OCI-LY1 (cell line): ENCODE results near the gene DIRAS1.

Experiments
- H2AFZ ChIP-seq: fragments of 200-600 bp; sonication (generic), shearing (Covaris generic); 2 replicates; pipeline ENCODE4 v1.6.0; 2014; ENCODE audit warnings: antibody characterized with exemption, mild to moderate bottlenecking, low read length
- H3F3A ChIP-seq: fragments of 200-600 bp; sonication (generic), shearing (Covaris generic); 2 replicates; pipeline ENCODE4 v1.6.0; 2014; ENCODE audit warnings: mild to moderate bottlenecking, antibody characterized with exemption, low read length, moderate library complexity; ENCODE audit not compliant: insufficient read depth
- H3K27ac ChIP-seq: fragments of 200-600 bp; sonication (generic); 2 replicates; pipeline ENCODE4 v1.5.1; 2014; ENCODE audit warnings: low read length, mixed run types, mild to moderate bottlenecking, low read depth; ENCODE audit not compliant: poor library complexity, severe bottlenecking
- H3K27me3 ChIP-seq: fragments of 200-600 bp; sonication (generic); 2 replicates; pipeline ENCODE4 v1.6.0; 2014; ENCODE audit warnings: antibody characterized with exemption, mild to moderate bottlenecking, low read length, moderate library complexity; ENCODE audit not compliant: insufficient read depth
- H3K36me3 ChIP-seq: fragments of 200-600 bp; sonication (generic); 2 replicates; pipeline ENCODE4 v1.6.1; 2014; ENCODE audit warnings: mild to moderate bottlenecking, antibody characterized with exemption, low read length, moderate library complexity, mixed read lengths; ENCODE audit not compliant: insufficient read depth
- H3K4me1 ChIP-seq: fragments of 200-600 bp; sonication (generic); 2 replicates; pipeline ENCODE4 v1.5.1; 2014; ENCODE audit warnings: mild to moderate bottlenecking, low read length, moderate library complexity; ENCODE audit not compliant: insufficient read depth, severe bottlenecking
- H3K4me2 ChIP-seq: fragments of 200-600 bp; sonication (generic), shearing (Covaris generic); 2 replicates; pipeline ENCODE4 v1.6.1; 2014; ENCODE audit warnings: low read length
- H3K4me3 ChIP-seq: fragments of 200-600 bp; sonication (generic); 2 replicates; pipeline ENCODE4 v1.5.1; 2014; ENCODE audit warnings: low read length, low read depth, mild to moderate bottlenecking, mixed read lengths; ENCODE audit not compliant: poor library complexity, severe bottlenecking
- H3K79me2 ChIP-seq: fragments of 200-600 bp; shearing (Covaris generic); 2 replicates; pipeline ENCODE4 v1.6.1; 2016; ENCODE audit warnings: mixed run types, low read length, mixed read lengths; ENCODE audit not compliant: insufficient read depth
- H3K9ac ChIP-seq: fragments of 200-600 bp; sonication (generic), shearing (Covaris generic); 2 replicates; pipeline ENCODE4 v1.6.1; 2014; ENCODE audit warnings: mild to moderate bottlenecking, low read length, mixed read lengths
- H3K9me2 ChIP-seq: fragments of 200-600 bp; sonication (generic), shearing (Covaris generic); 2 replicates; pipeline ENCODE4 v1.6.1; 2014; ENCODE audit warnings: low read depth, mild to moderate bottlenecking, low read length, mixed read lengths
- H3K9me3 ChIP-seq: fragments of 200-600 bp; shearing (Covaris generic); 2 replicates; pipeline ENCODE4 v1.6.1; 2014; ENCODE audit warnings: low read length, mixed read lengths
- H4K20me1 ChIP-seq: fragments of 200-600 bp; sonication (generic), shearing (Covaris generic); 2 replicates; pipeline ENCODE4 v1.6.0; 2016; ENCODE audit warnings: mild to moderate bottlenecking, low read length; ENCODE audit not compliant: insufficient read depth
- EZH2 ChIP-seq: fragments of 200-600 bp; sonication (generic), shearing (Covaris generic); IDR thresholded peaks from 2 replicates; pipeline ENCODE4 v1.8.0; 2017; ENCODE audit warnings: borderline replicate concordance, mixed run types, mild to moderate bottlenecking, antibody characterized with exemption, low read length, moderate library complexity, mixed read lengths
- TF ChIP-seq, protein P1 (sequence below): fragments of 200-600 bp; sonication (generic), shearing (Covaris generic); IDR thresholded peaks from 2 replicates; pipeline ENCODE4 v1.5.1; 2017; ENCODE audit warnings: mild to moderate bottlenecking, antibody characterized with exemption, low read length, moderate library complexity, mixed read lengths

The DIRAS1 gene

DNA sequence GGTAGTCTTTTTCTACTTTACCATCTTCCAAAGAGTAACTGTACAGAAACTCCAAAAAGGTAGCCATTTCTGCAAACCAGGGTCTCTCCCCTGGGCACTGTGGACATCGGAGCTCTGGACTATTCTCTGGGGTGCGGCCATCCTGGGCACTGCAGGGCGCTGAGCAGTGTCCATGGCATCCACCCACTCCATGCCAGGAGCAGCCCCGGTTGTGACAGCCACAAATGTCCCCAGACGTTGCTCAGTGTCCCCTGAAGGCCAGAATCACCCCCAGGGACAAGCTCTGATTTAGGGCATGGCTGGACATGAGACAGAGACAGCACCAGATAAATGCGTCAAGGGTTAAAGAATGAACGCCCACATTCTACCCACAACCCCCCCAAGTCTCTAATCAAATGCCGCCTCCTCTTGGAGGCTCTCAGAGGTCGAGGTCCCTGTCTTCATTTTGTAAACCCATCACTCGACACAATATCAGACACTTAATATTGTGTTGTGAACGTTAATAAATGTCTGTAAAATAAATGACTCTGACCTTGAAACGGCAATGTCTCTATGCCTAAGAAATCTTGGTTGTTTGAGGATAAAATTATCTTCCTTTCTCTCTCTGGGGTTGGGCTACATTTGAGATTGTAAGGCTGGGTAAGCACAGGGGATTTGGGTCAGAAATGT is 27.5 kb downstream of the DIRAS1 start:
- no peak overlapping the region for H3K27ac ChIP-seq
- peaks cover 6% of the 10 kb centered on the region for H3K4me1 ChIP-seq
- H3K4me3 ChIP-seq, result no peak overlapping the region
- H3K9me2 ChIP-seq, result no peaks in the 10 kb centered on the region
- no peak overlapping the region for H3K4me2 ChIP-seq
- no peaks in the 10 kb centered on the region for H3K27me3 ChIP-seq
- H2AFZ ChIP-seq, result no peak overlapping the region
- no peaks in the 10 kb centered on the region for H4K20me1 ChIP-seq
- H3K9me3 ChIP-seq, result no peaks in the 10 kb centered on the region
- H3F3A ChIP-seq, result 0 out of 2 replicates have a peak, but pooled peaks cover 1% of the 10 kb centered on the region
- no peak for TF ChIP-seq EZH2
- TF ChIP-seq, protein P1, sequence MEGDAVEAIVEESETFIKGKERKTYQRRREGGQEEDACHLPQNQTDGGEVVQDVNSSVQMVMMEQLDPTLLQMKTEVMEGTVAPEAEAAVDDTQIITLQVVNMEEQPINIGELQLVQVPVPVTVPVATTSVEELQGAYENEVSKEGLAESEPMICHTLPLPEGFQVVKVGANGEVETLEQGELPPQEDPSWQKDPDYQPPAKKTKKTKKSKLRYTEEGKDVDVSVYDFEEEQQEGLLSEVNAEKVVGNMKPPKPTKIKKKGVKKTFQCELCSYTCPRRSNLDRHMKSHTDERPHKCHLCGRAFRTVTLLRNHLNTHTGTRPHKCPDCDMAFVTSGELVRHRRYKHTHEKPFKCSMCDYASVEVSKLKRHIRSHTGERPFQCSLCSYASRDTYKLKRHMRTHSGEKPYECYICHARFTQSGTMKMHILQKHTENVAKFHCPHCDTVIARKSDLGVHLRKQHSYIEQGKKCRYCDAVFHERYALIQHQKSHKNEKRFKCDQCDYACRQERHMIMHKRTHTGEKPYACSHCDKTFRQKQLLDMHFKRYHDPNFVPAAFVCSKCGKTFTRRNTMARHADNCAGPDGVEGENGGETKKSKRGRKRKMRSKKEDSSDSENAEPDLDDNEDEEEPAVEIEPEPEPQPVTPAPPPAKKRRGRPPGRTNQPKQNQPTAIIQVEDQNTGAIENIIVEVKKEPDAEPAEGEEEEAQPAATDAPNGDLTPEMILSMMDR, result no peak
- H3K36me3 ChIP-seq, result no peaks in the 10 kb centered on the region
- no peak overlapping the region for H3K9ac ChIP-seq
- H3K79me2 ChIP-seq, result no peaks in the 10 kb centered on the region

DNA sequence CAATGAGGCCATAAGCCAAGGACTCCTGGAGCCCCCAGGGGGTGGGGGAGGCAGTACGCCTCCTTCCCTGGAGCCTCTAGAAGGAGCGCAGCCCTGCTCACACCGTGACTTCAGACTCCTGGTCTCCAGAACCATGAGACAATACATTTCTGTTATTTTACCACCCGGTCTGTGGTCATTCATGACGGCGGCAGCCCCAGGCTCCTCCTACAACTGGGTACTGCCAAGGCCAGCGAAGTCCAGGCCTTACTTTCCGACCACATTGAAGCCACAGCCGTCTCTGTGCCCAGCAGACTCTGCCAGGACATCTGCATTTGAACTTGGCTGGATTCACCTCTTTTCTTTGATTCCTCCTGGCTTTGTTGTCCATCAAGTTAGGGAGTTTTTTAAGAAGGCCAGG is 29.2 kb downstream of the DIRAS1 start:
- Histone ChIP-seq H3K4me3 (no peak overlapping the region), H3K9ac (no peak overlapping the region), H2AFZ (no peak overlapping the region), H3K4me1 (no peaks in the 10 kb centered on the region), H3K27me3 (no peaks in the 10 kb centered on the region), H3K4me2 (no peak overlapping the region), H3K79me2 (no peaks in the 10 kb centered on the region), H3K9me2 (no peaks in the 10 kb centered on the region), H3K9me3 (no peaks in the 10 kb centered on the region), H4K20me1 (no peaks in the 10 kb centered on the region), H3K36me3 (no peaks in the 10 kb centered on the region), H3F3A (no peaks in the 10 kb centered on the region), H3K27ac (no peak overlapping the region)
- TF ChIP-seq EZH2, result no peak
- TF ChIP-seq, protein P1, result no peak

DNA sequence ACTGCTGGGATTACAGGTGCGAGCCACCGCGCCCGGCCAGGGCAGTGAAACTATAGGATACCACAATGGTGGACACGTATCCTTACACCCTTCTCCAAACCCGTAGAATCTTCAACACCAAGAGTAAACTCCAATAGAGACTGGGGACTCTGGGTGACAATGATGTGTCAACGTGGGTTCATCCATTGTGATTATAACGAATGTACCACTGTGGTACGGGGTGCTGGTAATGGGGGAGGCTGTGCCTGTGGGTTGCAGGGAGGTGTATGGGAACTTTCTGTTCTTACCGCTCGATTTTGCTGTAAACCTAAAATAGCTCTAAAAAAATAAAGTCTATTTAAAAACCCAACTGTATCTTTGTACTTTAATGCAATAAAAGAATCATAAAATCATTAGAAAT is 30.3 kb downstream of the DIRAS1 start:
- H3K79me2 ChIP-seq, result no peaks in the 10 kb centered on the region
- H4K20me1 ChIP-seq, result no peaks in the 10 kb centered on the region
- no peak overlapping the region for H3K4me2 ChIP-seq
- H3F3A ChIP-seq, result no peaks in the 10 kb centered on the region
- H3K27ac ChIP-seq, result no peak overlapping the region
- H3K4me3 ChIP-seq, result no peak overlapping the region
- no peaks in the 10 kb centered on the region for H3K9me3 ChIP-seq
- TF ChIP-seq, protein P1, result no peak
- TF ChIP-seq EZH2, result no peak
- no peak overlapping the region for H3K9ac ChIP-seq
- no peaks in the 10 kb centered on the region for H3K36me3 ChIP-seq
- no peaks in the 10 kb centered on the region for H3K9me2 ChIP-seq
- H3K27me3 ChIP-seq, result no peaks in the 10 kb centered on the region
- no peak overlapping the region for H2AFZ ChIP-seq
- no peaks in the 10 kb centered on the region for H3K4me1 ChIP-seq
